ENCODE measurements around the gene VWA8. TPM values are rescaled to one million over a fixed set of nuclear protein-coding genes. Genes with fewer than 3 reads are reported as not detected.
A peak's percentile ranks its signal among the peaks of the same experiment; 100 is the strongest.
"Not testable (repeated sequence)": the region's sequence is repeated elsewhere in the genome, so short reads cannot be mapped to it uniquely, and the experiment has no call there.

VWA8 gene
- total and polyA plus RNA-seq, 7 experiments from 2014 or later: 4.8 to 26.3 (median 21.6) TPM

- ChIA-PET POLR2A (no interaction called here), CTCF (interaction anchor here (1.1 kb wide), 1 partner anchor 11 kb away, joined by 3 read pairs; no protein-coding TSS in a partner anchor)
Observed at GRCh38 chr13:41548031-41548430, 412.9 kb downstream of the VWA8 start.

DNA sequence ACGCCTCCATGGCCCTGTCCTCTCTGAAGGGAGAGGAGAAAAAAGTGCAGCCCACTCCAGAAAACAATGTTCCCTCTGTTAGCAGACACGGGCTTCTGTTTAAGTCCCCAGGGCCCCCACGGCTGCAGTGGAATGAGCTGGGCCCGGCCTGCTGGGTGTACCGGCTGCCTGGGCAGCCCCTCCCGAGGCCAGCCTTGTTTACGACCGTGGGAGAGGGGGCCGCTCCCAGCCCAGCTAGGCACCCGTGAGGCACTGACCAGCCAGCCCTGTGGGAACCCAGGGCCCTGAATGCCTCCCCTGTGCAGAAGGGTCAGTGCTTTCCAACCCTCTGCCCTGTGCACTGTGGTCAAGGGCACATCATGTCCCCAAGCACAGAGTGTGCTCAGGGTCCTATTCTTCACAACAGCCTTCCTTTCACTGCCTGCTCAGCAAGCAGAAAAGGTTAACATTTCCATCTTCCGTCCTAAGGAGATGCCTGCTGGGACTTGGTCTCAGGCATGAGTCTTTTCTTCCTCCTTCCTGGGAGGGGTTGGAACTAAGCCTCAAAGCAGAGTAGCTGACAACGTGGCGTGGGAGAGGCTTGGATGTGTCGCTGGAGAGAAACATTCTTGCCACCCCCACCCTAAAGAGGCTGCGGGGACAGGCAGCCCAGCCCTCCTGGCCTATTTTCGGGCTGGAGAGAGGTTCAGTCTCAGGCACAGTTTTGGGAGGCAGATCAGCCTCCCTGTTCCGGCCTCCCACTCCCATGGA is 413.5 kb downstream of the VWA8 start:
- ATAC-seq (no peak), DNase-seq (no peak)
- Histone ChIP-seq H3K9me3 (ENCODE audit: control insufficient read depth in 2 of 3, low read length in 3 of 3) (no peaks in the 10 kb centered on the region), H3K4me3 (ENCODE audit: low read length) (no peak overlapping the region), H3K4me1 (ENCODE audit: control insufficient read depth in 2 of 2, insufficient read depth in 2 of 2, low read length in 2 of 2) (no peaks in the 10 kb centered on the region), H3K36me3 (ENCODE audit: control insufficient read depth in 2 of 3, insufficient read depth in 3 of 3, low read length in 3 of 3) (no peaks in the 10 kb centered on the region), H3K27me3 (ENCODE audit: control insufficient read depth in 2 of 2, insufficient read depth in 2 of 2, low read length in 2 of 2) (no peaks in the 10 kb centered on the region), H3K27ac (ENCODE audit: low read depth, low read length) (no peak overlapping the region)
- POLR2A ChIA-PET: no interaction called here
- Mint-ChIP-seq H3K27ac (peak overlapping the region in 2 of 9 donors; percentile 21 to 66), H3K9me3 (peaks cover 0 to 7% (median 0%) of the 10 kb centered on the region in 11 donors), H3K27me3 (no peaks in the 10 kb centered on the region), H3K4me1 (peaks cover 0 to 12% (median 0%) of the 10 kb centered on the region in 7 donors), H3K4me3 (no peak overlapping the region), H3K36me3 (peaks cover 0 to 8% (median 0%) of the 10 kb centered on the region in 5 donors)
- intact Hi-C loops (cut with micrococcal nuclease): no loop called here
- CTCF ChIA-PET: interaction anchor here (0.9 kb wide), 1 partner anchor 22 kb away, joined by 3 read pairs; no protein-coding TSS in a partner anchor

More at GRCh38 chr13:41548031-41548430, 412.9 kb downstream of the VWA8 start:
- H3K36me3 ChIP-seq (ENCODE audit: control insufficient read depth in 2 of 3, insufficient read depth in 3 of 3, low read length in 3 of 3): no peaks in the 10 kb centered on the region
- peaks cover 0 to 5% (median 0%) of the 10 kb centered on the region in 5 donors for H3K36me3 Mint-ChIP-seq
- peak overlapping the region in 2 of 9 donors; percentile 21 to 66 for H3K27ac Mint-ChIP-seq
- H3K4me3 Mint-ChIP-seq: no peak overlapping the region
- intact Hi-C loops (cut with micrococcal nuclease): no loop called here
- DNase-seq (no peak), ATAC-seq (no peak)
- H3K27ac ChIP-seq (ENCODE audit: low read depth, low read length): no peak overlapping the region
- H3K27me3 Mint-ChIP-seq: no peaks in the 10 kb centered on the region
- no peaks in the 10 kb centered on the region for H3K9me3 ChIP-seq (ENCODE audit: control insufficient read depth in 2 of 3, low read length in 3 of 3)
- H3K9me3 Mint-ChIP-seq: peaks cover 0 to 7% (median 0%) of the 10 kb centered on the region in 11 donors
- H3K4me1 Mint-ChIP-seq: peaks cover 0 to 12% (median 0%) of the 10 kb centered on the region in 7 donors
- H3K4me1 ChIP-seq (ENCODE audit: control insufficient read depth in 2 of 2, insufficient read depth in 2 of 2, low read length in 2 of 2): no peaks in the 10 kb centered on the region
- H3K4me3 ChIP-seq (ENCODE audit: low read length): no peak overlapping the region
- H3K27me3 ChIP-seq (ENCODE audit: control insufficient read depth in 2 of 2, insufficient read depth in 2 of 2, low read length in 2 of 2): no peaks in the 10 kb centered on the region

DNA sequence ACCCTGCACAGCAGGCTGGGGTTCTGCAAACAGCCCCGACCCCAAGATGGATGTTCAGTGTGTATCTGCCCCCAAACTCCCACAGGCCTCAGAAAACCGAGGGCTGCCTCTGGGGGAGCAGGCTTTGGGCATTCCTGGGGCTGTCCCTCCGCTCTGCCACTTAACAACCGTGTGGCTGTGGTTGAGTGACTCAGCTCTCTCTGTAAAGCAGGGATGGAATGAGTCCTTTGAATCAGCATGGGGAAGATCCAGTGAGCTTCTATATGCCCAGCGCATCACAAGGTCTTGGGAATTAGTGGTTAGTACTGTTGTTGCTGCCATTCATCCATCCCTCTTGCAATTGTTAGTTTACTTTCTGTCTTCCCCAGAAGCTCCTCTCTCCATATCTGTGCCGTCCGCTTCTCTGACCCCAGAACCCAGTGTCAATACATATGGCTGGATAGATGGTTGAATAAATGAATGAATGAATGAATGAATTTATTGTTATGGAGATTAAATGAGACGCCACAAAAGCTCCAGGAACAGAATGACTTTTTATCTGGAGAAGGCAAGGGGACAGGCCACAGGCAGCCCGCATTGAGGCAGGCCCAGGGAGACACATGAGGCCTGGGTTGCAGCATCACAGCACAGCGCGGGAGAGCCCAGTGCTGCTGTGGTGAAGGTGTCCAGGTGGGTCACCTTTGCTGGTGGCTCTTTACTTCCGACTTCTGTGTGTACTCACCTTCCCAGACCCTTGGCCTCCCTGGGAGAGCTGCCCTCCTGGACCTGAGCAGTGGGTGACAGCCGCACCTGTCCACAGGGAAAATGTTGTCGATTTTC is 414.3 kb downstream of the VWA8 start:
- H3K9me3 ChIP-seq (ENCODE audit: control insufficient read depth in 2 of 3, low read length in 3 of 3): no peaks in the 10 kb centered on the region
- Mint-ChIP-seq H3K36me3 (peaks cover 0 to 8% (median 0%) of the 10 kb centered on the region in 5 donors), H3K9me3 (peaks cover 0 to 7% (median 0%) of the 10 kb centered on the region in 11 donors), H3K27me3 (no peaks in the 10 kb centered on the region), H3K4me1 (peaks cover 0 to 12% (median under 1%) of the 10 kb centered on the region in 7 donors), H3K4me3 (no peak overlapping the region), H3K27ac (peak overlapping the region in 1 of 9 donors; percentile 53)
- ChIA-PET POLR2A (no interaction called here), CTCF (interaction anchor here (0.9 kb wide), 1 partner anchor 21 kb away, joined by 3 read pairs; no protein-coding TSS in a partner anchor)
- ATAC-seq (no peak), DNase-seq (peak in 1 of 9 donors; percentile 45)
- H3K4me3 ChIP-seq (ENCODE audit: low read length): no peak overlapping the region
- H3K36me3 ChIP-seq (ENCODE audit: control insufficient read depth in 2 of 3, insufficient read depth in 3 of 3, low read length in 3 of 3): no peaks in the 10 kb centered on the region
- H3K27ac ChIP-seq (ENCODE audit: low read depth, low read length): no peak overlapping the region
- no peaks in the 10 kb centered on the region for H3K27me3 ChIP-seq (ENCODE audit: control insufficient read depth in 2 of 2, insufficient read depth in 2 of 2, low read length in 2 of 2)
- intact Hi-C loops (cut with micrococcal nuclease): no loop called here
- no peaks in the 10 kb centered on the region for H3K4me1 ChIP-seq (ENCODE audit: control insufficient read depth in 2 of 2, insufficient read depth in 2 of 2, low read length in 2 of 2)

DNA sequence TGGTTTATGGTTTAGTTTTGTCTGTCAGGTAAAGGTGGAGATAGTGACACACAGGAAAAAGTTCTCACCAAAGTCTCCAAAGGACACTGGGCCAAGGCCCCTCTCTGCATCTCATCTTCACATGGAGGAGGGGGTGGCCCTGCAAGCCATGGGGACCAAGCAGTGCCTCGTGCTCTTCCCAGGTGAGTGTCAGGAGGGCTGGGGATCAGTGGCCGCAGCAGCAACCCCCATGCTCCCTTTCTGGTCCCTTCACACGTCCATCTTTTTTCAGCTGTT is 415.5 kb downstream of the VWA8 start:
- no peak for DNase-seq
- Histone ChIP-seq H3K27me3 (ENCODE audit: control insufficient read depth in 2 of 2, insufficient read depth in 2 of 2, low read length in 2 of 2) (no peaks in the 10 kb centered on the region), H3K27ac (ENCODE audit: low read depth, low read length) (no peak overlapping the region), H3K4me1 (ENCODE audit: control insufficient read depth in 2 of 2, insufficient read depth in 2 of 2, low read length in 2 of 2) (peaks cover 0 to 9% of the 10 kb centered on the region in 2 donors), H3K4me3 (ENCODE audit: low read length) (no peak overlapping the region), H3K36me3 (ENCODE audit: control insufficient read depth in 2 of 3, insufficient read depth in 3 of 3, low read length in 3 of 3) (no peaks in the 10 kb centered on the region), H3K9me3 (ENCODE audit: control insufficient read depth in 2 of 3, low read length in 3 of 3) (no peaks in the 10 kb centered on the region)
- POLR2A ChIA-PET: interaction anchor here (0.6 kb wide), 1 partner anchor 43 kb away, joined by 3 read pairs; no protein-coding TSS in a partner anchor
- Mint-ChIP-seq H3K36me3 (peaks cover 0 to 8% (median 0%) of the 10 kb centered on the region in 5 donors), H3K27ac (peak overlapping the region in 1 of 9 donors; percentile 81), H3K9me3 (peaks cover 0 to 12% (median 0%) of the 10 kb centered on the region in 11 donors), H3K4me1 (peaks cover 5 to 20% (median 11%) of the 10 kb centered on the region in 7 donors), H3K4me3 (no peak overlapping the region), H3K27me3 (no peaks in the 10 kb centered on the region)
- CTCF ChIA-PET: no interaction called here
- intact Hi-C loops (cut with micrococcal nuclease): no loop called here
- no peak for ATAC-seq

DNA sequence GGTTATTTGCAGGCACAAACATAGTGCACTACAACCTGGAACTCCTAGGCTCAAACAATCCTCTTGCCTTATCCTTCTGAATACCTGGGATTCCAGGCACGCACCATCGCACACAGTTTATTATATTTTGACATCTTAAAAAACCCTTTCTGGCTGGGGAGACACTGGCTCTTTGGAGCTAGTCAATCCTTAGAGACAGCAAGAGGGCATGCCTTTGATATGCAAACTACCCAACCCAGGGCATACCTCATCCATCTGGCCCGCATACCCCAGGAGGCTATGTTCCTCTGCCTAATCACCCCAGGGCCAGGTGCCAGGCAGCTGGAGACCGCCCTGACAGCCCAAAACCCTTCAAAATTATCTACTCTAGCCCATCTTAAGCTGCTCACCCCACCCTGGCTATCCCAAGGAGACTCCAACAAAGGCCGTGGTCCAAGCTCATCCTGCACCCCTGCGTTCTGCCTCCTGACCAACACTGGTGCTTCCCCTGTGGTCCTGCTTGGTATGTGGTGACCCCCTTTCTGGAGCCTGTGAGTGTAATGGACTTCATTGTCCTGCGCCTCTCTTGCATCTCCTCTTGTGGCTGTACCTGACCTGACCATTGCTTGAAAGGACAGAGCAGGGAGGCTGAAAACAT is 417.1 kb downstream of the VWA8 start:
- CTCF ChIA-PET: interaction anchor here (0.8 kb wide), 1 partner anchor 28 kb away, joined by 3 read pairs; no protein-coding TSS in a partner anchor
- Mint-ChIP-seq H3K4me1 (peaks cover 9 to 33% (median 22%) of the 10 kb centered on the region in 7 donors), H3K36me3 (peaks cover 0 to 12% (median 0%) of the 10 kb centered on the region in 5 donors), H3K9me3 (peaks cover 0 to 14% (median 4%) of the 10 kb centered on the region in 11 donors), H3K4me3 (no peak overlapping the region), H3K27ac (peak overlapping the region in 4 of 9 donors; percentile 8 to 83 (median 34)), H3K27me3 (no peaks in the 10 kb centered on the region)
- POLR2A ChIA-PET: interaction anchor here (1.2 kb wide), 1 partner anchor 10 kb away, joined by 4 read pairs; no protein-coding TSS in a partner anchor
- ATAC-seq: no peak
- intact Hi-C loops (cut with micrococcal nuclease): loop anchor here (5.0 kb wide), 2 partner anchors 41 to 81 kb away; no protein-coding TSS in a partner anchor
- Histone ChIP-seq H3K27ac (ENCODE audit: low read depth, low read length) (no peak overlapping the region), H3K9me3 (ENCODE audit: control insufficient read depth in 2 of 3, low read length in 3 of 3) (no peaks in the 10 kb centered on the region), H3K36me3 (ENCODE audit: control insufficient read depth in 2 of 3, insufficient read depth in 3 of 3, low read length in 3 of 3) (no peaks in the 10 kb centered on the region), H3K4me1 (ENCODE audit: control insufficient read depth in 2 of 2, insufficient read depth in 2 of 2, low read length in 2 of 2) (peaks cover 0 to 9% of the 10 kb centered on the region in 2 donors), H3K27me3 (ENCODE audit: control insufficient read depth in 2 of 2, insufficient read depth in 2 of 2, low read length in 2 of 2) (no peaks in the 10 kb centered on the region), H3K4me3 (ENCODE audit: low read length) (no peak overlapping the region)
- no peak for DNase-seq

- not testable (repeated sequence) for H3K27ac ChIP-seq (ENCODE audit: low read depth, low read length); H3K4me1 ChIP-seq (ENCODE audit: control insufficient read depth in 2 of 2, insufficient read depth in 2 of 2, low read length in 2 of 2); H3K27me3 ChIP-seq (ENCODE audit: control insufficient read depth in 2 of 2, insufficient read depth in 2 of 2, low read length in 2 of 2); H3K27me3 Mint-ChIP-seq; H3K9me3 ChIP-seq (ENCODE audit: control insufficient read depth in 2 of 3, low read length in 3 of 3); DNase-seq; H3K4me3 ChIP-seq (ENCODE audit: low read length); ATAC-seq; H3K4me3 Mint-ChIP-seq; H3K36me3 ChIP-seq (ENCODE audit: control insufficient read depth in 2 of 3, insufficient read depth in 3 of 3, low read length in 3 of 3)
- CTCF ChIA-PET: interaction anchor here (0.6 to 0.9 kb wide), 2 partner anchors 25 to 42 kb away, joined by 3 read pairs; no protein-coding TSS in a partner anchor
- POLR2A ChIA-PET: interaction anchor here (1.2 kb wide), 1 partner anchor 9 kb away, joined by 4 read pairs; no protein-coding TSS in a partner anchor
- peaks cover 0 to 14% (median 7%) of the 10 kb centered on the region in 11 donors for H3K9me3 Mint-ChIP-seq
- peak overlapping the region in 1 of 9 donors; percentile 15 for H3K27ac Mint-ChIP-seq
- intact Hi-C loops (cut with micrococcal nuclease): loop anchor here (5.0 kb wide), 2 partner anchors 40 to 80 kb away; no protein-coding TSS in a partner anchor
- peaks cover 9 to 33% (median 22%) of the 10 kb centered on the region in 7 donors for H3K4me1 Mint-ChIP-seq
- H3K36me3 Mint-ChIP-seq: peaks cover 0 to 15% (median 2%) of the 10 kb centered on the region in 5 donors
Observed at GRCh38 chr13:41542799-41543198, 418.1 kb downstream of the VWA8 start.
